Measurements from ENCODE around the gene ZNF446.
"Not testable (repeated sequence)": the region's sequence is repeated elsewhere in the genome, so short reads cannot be mapped to it uniquely, and the experiment has no call there.

The ZNF446 gene

DNA sequence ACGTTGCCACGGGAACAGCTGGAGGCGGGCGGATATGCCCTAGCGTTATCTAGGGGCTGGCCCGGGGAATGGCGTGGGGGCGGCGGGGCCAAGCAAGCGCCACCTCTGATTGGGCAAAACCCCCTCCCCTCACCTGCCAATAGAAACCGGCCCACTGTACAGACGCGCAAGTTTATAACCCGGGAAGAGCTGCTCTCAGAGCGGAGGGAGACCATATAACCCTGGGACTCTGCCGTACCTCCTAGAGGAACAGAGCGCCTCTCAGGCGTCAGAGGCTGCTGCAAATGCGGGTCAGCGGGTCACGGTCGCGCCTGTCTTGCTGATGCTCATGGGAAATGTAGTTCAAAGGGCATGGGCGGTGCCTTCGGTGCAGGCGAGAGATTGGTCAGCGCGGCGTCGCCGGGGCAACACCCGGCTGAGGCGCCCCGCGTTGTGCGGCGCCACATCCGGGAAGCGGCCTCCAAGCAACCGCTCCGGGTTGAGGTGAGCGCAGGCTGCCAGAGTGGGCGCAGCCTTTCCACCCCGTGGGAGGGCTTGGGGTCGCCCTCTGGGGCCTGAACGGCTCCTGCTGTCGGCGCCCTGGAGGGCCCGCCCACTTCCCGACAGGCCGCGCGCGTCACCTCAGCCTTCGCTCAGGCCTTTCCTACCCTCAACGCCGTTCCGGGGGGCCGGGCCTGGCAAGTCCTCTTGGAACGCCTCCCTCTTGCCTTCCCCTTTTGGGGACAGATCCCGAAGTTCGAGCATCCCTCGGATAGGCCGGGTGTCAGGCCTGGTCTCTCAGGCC is at the start of gene ZNF446:
Gene ZNF446 (plus strand): TSS at position 639 of the 784 bp plus-strand sequence. CDS start 867 bp downstream, outside the sequence.
- DNase-seq: peak; percentile 94

DNA sequence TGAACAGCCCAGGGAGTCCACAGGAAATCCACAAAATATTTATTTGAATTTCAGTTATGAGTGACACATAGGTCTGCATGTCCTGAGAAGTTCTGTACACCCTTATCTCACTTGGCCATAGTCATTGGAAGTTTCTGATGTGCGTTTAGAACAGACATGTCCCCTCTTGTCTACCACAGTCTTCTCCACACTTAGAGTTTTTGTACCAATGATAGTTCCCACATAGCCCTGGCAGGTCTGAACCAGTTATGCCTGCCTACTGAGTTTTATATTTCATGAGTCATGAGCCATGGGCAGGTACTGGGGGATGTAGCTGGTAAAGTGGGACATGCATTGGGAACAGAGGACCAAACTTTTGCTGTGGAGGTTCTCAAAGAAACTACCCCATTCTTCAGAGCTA is 47.5 kb upstream of the ZNF446 start:
- DNase-seq: no peak

DNA sequence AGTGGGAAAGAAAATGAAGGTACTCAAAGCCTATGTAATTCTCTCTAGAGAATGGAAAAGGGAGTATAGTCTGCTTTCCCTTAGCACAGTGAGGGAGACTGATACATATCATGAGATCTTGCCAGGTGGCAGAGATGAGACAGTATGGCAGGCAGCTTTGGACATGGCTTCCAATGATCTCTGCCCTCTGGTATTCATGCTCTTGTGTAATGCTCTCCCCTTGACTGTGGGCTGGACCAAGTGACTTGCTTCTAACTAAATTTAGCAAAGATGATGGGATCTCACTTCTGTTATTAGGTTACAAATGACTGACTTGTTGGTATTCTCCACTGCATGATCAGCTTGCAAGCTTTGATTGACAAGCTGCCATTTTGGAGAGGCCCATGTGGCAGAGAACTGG is 46.4 kb upstream of the ZNF446 start:
- DNase-seq: no peak

DNA sequence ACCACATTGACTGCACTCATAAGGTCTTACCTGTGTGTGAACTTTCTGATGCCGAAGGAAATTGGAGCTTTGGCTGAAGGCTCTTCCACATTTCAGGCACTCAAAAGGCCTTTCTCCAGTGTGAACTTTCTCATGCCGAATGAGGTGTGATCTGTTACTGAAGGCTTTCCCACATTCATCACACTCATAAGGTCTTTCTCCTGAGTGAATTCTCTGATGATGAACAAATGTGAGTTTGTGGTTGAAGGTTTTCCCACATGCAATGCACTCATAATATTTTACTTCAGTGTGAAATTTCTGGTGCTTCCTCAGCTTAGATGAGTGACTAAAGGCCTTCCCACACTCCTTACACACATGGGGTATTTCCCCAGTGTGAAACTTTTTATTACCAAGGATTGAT is 41.9 kb upstream of the ZNF446 start:
- no peak for DNase-seq

DNA sequence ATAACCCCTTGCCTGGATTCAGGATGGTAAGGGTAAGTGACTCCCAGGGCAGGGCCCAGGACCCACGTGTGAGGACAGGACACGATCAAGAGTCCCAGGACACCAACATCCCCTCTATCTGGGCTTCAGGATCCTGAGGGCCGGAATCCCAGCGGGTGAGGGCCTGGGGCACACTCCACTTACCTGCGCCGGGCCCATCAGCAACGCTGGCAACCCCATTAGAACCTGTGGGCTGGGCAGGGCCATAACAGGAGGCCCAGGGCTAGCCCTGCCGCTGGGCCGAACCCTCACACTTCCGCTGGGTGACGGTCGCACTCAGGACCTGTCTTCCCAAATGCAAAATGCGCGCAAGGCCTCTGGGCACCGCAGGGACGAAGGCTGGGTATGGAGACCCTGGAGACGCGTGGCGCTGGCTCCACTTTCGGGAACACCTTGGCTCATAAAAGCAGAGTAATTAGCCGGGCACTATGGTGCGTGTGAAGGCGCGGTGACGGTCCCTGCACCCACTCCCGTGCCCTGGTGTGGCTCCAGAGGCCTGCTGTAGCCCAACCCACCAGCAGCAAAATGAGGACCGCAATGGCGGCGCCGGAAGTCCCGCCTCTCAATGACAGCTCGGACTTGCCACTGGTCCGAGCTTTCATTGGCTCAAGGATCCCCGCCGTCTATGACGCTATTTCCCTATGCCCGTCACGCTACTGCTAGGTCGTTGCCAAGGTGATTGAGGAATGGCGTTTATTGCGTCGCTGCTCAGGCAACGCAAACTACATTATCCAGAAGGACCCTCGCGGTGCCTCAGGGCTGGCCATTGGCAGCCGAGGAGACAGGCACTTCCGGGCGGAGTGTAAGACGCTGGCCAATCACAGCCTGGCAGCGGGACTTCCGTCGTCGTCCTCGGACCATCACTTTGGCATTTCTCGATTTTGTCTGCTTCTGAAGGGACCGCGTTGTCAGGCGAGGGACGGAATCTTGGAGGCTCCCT is 36.3 kb upstream of the ZNF446 start, which contains the start of gene ZNF132:
Gene ZNF132 (minus strand): TSS at position 578 of the 979 bp plus-strand sequence. CDS start 332 bp downstream, at position 246.
- peak; percentile 69 for DNase-seq

DNA sequence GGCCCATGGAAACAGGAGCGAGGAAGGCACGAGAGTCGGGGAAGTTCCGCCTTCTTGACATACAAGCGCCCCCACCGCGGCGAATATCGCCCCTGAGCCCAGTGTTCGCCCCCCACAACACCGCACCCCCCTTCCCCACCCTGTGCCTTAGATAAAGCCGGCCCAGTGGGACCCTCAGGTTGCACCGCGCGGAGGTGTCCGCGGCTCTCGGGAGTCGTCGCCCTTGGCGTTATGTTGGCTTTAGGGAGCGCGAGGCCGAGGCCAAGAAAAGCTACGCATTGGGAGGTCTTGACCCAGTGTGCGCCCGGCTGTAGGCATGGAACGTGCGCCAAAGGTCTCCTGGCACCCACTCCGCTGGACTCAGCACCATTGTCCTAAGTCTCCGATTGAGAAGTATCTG is 35.6 kb upstream of the ZNF446 start:
- no peak for DNase-seq

DNA sequence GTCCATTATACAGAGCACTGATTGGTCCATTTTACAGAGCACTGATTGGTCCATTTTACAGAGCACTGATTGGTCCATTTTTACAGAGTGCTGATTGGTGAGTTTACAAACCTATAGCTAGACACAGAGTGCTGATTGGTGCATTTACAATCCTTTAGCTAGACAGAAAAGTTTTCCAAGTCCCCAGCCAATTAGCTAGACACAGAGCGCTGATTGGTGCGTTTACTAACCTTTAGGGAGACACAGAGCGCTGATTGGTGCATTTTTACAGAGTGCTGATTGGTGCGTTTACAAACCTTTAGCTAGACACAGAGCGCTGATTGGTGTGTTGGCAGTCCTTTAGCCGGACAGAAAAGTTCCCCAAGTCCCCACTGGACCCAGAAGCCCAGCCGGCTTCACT is 33.2 kb upstream of the ZNF446 start:
- not testable (repeated sequence) for DNase-seq

DNA sequence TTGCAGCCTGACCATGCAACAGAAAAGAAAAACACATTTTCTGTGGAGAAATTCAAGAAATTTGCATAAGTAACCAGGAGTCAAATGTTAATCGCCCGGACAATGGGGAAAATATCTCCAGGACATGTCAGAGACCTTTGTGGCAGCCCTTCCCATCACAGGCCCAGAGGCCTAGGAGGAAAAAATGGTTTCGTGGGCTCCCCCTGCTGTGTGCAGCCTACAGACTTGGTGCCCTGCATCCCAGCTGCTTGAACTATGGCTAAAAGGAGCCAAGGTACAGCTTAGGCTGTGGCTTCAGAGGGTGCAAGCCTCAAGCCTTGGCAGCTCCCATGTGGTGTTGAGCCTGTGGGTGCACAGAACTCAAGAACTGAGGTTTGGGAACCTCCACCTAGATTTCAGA is 27.3 kb upstream of the ZNF446 start:
- DNase-seq: not testable (repeated sequence)

DNA sequence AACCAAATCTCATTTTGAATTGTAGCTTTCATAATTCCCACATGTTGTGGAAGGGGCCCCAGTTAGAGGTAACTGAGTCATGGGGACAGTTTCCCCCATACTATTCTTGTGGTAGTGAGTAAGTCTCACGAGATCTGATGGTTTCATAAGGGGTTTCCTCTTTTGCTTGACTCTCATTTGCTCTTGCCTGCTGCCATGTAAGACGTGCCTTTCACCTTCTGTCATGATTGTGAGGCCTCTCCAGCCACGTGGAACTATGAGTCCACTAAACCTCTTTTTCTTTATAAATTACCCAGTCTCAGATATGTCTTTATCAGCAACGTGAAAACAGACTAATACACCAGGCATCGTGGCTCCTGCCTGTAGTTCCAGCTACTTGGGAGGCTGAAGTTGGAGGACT is 26.2 kb upstream of the ZNF446 start:
- not testable (repeated sequence) for DNase-seq

DNA sequence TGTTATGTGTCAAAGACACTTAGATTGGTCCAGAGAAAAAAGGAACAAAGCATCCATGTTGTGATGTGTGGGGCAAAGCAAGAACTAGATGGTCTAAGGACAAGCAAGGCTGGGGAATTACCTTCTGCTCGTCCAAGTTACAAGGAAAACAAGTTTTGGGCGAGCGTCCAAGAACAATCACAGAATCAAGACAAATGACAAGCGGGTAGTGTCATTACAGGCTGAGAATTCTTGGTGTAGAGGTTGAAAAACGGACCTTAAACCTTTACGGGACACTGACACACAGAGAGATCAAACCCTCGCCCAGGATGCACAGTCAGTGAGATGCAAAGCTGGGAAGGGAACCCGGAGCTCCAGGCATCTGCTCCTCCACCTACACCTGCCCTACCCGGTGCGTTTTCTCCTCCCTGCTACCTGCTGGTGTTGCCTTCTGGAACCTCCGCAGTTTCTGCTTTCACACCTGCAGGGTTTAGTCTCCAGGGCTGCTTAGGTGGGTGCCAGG is 25.2 kb upstream of the ZNF446 start:
- DNase-seq: no peak

DNA sequence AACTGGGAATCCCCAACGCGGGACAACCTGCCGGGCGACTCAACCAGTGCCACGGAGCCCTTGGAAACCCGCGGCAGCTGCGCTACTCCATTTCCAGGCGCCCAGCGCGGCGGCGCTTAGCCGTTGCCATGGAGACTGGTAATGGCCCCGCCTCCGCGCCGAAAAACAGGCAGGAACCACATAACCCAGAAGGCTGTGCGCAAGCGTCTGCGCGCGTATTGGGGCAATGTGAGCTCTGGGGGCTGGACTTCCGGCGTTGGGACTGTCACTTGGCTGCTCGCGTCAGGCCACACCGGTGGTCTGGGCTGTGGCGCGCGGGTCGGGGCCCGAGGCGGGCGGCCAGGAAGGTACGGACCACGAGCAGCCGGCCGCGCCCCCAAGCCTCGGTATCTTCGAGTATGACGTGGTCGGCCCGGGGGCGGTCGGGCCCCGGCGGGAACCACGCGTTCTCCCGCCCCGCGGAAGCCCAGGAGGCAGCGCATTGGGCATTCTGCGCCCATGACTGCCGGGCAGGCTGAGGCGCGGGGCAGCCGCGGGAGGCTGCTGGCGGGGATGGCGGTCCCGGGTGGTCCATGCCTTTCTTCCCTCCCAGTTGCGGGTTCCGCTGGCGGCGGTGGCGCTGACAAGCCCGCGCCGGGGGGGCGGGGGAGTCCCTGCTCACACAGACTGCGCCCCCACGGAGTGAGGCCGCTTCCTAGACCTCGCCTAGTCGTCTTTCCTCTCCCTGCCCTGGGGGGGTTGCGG is 24.6 kb upstream of the ZNF446 start, which contains the start of gene ZNF324B:
Gene ZNF324B (plus strand): TSS at position 265 of the 744 bp plus-strand sequence. CDS start 2,080 bp downstream, outside the sequence.
- DNase-seq: peak; percentile 94

DNA sequence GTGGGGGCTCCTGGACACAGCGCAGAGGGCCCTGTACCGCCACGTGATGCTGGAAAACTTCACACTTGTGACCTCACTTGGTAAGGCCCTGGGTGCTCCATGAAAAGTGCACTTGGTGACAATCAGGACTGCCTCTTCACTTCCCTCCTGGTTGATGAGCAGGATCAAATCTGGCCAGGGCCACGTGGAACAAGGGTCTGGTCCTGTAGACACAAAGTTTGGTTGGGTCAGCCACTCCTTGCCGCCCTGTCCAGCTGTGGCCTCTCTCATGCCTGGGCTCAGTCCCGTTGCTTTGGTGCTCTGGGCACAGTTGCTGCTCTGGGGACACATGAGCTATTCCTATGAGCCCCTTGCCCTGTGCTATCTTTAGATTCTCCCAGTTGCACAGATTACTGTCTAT is 22.4 kb upstream of the ZNF446 start:
- no peak for DNase-seq

DNA sequence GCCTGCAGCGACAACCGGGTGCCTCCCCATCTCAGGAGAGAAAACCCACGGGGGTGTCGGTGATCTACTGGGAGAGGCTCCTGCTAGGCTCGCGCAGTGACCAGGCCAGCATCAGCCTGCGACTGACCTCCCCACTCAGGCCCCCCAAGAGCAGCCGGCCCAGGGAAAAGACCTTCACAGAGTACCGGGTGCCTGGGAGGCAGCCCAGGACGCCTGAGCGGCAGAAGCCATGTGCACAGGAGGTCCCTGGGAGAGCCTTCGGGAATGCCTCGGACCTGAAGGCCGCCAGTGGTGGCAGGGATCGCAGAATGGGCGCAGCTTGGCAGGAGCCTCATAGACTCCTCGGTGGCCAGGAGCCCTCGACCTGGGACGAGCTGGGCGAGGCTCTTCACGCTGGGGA is 20.8 kb upstream of the ZNF446 start:
- no peak for DNase-seq

DNA sequence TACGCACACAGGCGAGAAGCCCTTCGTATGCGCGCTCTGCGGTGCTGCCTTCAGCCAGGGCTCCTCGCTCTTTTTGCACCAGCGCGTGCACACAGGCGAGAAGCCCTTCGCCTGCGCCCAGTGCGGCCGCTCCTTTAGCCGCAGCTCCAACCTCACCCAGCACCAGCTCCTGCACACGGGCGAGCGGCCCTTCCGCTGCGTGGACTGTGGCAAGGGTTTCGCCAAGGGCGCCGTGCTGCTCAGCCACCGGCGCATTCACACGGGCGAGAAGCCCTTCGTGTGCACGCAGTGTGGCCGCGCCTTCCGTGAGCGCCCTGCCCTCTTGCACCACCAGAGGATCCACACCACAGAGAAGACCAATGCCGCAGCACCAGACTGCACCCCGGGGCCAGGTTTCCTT is 20.0 kb upstream of the ZNF446 start:
- no peak for DNase-seq

DNA sequence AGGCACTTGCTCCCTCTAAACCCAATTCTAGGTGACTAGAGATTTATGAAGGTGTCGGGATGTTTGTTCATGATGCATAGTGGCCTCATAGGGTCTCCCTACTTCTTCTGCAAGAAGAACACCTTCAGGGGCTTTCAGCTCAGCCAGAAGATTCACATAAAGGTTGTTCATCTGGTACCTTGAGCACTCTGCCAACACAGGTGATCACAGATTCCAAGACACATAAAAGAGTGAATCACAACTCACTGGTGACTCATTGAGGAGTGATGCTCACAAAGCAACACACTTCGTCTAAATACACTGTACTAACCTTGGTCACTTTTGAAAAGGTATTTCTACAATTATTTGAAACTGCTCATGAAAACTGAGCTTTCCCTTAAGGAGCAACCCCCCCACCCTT is 16.1 kb upstream of the ZNF446 start:
- no peak for DNase-seq

DNA sequence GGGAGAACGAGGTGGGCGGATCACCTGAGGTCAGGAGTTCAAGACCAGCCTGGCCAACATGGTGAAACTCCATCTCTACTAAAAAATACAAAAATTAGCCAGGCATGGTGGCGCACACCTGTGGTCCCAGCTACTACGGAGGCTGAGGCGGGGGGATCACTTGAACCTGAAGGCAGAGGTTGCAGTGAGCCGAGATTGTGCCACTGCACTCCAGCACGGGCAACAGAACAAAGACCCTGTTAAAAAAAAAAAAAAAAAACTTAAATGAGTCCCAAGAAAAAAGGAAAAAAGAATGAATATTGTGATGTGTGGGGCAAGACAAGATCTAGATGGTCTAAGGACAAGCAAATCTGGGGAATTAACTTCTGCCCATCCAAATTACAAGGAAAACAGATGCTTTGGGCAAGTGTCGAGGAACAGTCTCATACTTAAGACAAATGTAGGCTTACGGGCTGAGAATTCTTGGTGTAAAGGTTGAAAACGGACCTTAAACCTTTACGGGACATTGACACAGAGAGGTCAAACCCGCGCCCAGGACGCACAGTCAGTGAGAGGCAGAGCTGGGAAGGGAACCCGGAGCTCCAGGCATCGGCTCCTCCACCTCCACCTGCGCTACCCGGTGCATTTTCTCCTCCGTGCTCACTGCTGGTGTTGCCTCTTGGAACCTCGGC is 9.9 kb upstream of the ZNF446 start:
- DNase-seq: no peak

DNA sequence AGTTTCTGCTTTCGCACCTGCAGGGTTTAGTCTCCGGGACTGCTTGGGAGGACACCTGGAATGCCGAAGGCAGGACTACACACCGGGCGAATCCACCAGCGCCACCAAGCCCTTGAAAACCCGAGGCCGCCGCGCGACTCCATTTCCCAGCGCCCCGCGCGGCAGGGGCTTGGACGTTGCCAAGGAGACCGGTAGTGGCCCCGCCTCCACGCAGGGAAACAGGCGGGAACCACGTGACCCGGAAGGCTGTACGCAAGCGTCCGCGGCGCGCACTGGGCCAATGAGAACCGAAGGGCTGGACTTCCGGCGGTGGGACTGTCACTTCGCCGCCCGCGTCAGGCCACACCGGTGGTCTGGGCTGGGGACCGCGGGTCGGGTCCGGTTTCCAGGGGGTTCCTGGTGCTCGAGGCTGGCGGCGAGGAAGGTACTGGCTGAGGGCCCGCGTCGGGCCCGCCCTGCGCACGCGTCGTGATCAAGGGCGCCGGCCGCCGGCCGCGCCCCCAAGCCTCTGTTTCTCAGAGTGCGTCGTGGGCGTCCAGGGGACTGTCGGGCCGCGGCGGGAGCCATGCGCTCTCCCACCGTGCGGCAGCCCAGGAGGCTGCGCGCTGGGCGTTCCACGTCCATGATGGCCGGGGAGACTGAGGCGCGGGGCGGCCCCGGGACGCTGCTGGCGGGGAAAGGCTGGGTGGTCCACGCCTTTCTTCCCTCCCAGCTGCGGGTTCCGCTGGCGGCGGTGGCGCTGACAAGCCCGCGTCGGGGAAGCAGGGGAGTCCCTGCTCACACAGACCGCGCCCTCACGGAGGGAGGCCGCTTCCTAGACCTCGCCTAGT is 9.2 kb upstream of the ZNF446 start, which contains the start of gene ZNF324:
Gene ZNF324 (plus strand): TSS at position 321 of the 830 bp plus-strand sequence. CDS start 2,106 bp downstream, outside the sequence.
- peak; percentile 90 for DNase-seq

DNA sequence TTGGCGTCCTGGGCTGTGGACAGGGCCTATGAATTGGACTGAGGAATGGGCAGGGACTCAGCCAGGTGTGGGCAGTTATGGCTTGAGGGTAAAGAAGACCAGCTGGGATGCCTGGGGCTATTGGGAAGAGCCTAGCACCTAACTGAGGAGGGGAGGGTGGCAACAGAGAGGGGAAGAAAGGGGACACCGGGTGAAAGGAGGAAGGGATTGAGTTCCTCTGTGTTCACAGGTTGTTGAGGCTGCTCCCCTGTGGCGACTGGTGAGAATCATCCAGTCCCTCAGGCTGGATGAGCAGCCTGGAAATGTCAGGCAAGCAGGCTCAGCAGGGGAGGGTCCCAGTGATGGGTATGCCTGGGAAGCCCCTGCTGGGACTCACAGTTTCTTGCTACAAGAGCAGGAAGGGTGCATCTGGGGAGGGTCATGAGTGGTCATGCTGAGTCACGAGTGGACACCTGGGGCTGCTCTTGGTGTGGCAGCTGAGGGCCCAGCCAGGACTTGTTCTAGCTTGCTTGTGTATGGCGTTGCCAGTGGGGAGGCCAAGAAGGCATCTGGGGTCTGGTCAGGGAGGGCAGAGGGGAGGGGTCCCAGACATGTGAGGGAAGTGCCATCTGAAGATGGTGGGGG is 7.8 kb upstream of the ZNF446 start:
- DNase-seq: no peak

DNA sequence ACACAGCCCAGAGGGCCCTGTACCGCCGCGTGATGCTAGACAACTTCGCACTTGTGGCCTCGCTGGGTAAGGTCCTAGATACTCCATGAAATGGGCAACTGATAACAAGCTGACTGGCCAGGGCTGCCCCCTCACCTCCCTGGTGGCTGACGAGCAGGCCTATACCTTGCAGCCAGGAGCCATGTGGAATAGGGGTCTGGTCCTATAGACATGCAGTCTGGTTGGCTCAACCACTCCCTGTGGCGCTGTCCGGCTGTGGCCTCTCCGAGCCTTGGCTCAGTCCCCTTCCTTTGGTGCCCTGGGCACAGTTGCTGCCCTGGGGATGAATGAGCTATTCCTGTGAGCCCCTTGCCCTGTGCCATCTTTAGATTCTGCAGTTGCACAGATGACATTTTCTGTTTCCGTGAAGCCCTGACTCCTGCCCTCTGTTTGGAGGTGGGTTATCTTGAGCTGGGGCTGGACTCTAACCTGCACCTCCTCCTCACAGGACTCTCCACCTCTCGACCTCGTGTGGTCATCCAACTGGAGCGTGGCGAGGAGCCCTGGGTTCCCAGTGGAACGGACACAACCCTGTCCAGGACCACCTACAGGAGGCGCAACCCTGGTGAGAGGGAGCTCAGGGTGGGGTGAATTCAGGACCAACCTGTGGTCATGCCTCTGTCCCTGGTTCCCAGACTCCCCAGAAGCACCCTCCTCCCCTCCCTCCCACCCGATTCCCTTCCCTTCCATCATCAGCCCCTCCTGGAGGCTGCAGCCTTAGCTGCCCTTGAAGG is 6.7 kb upstream of the ZNF446 start:
- no peak for DNase-seq

Data from NCI-H446 treated with DMSO at 0.1 percent for 48 hours (cell line).